Upper lobe of left lung (tissue), 6 donors: ENCODE results near the gene PTGFRN. TPM values are rescaled to one million over a fixed set of nuclear protein-coding genes. Genes with fewer than 3 reads are reported as not detected.

Experiments used
- ATAC-seq, 2 donors: fragments of 200-7000 bp; cut with Tn5 transposase; one replicate each; pipeline ENCODE4 v1.9.1; 2022; ENCODE audit warnings: mild to moderate bottlenecking in 2 of 2, moderate library complexity in 2 of 2; ENCODE audit not compliant: low FRiP score in 2 of 2
- DNase-seq, 2 donors: peaks; one replicate each; pipeline ENCODE4 v3.0.0-alpha.2; 2019 to 2020
- H3K27ac ChIP-seq, 4 donors: fragments of 200-600 bp; sonication (generic); one replicate each; pipeline ENCODE4 v1.5.1; 2016 to 2019
- H3K27me3 ChIP-seq, 4 donors: fragments of 200-600 bp; sonication (generic); one replicate each; pipeline ENCODE4 v1.5.1; 2017 to 2019
- H3K36me3 ChIP-seq, 4 donors: fragments of 200-600 bp; sonication (generic); one replicate each; pipeline ENCODE4 v1.5.1; 2016 to 2019
- H3K4me1 ChIP-seq, 4 donors: fragments of 200-600 bp; sonication (generic); one replicate each; pipeline ENCODE4 v1.5.1; 2018 to 2019
- H3K4me3 ChIP-seq, 4 donors: fragments of 200-600 bp; sonication (generic); one replicate each; pipeline ENCODE4 v1.5.1; 2017 to 2019; ENCODE audit warnings: mild to moderate bottlenecking in 2 of 4, moderate library complexity in 1 of 4
- H3K9me3 ChIP-seq, 4 donors: fragments of 200-600 bp; sonication (generic); one replicate each; pipeline ENCODE4 v1.5.1; 2018 to 2019
- CTCF ChIP-seq, 6 experiments: fragments of 450-650 bp in 4 of 6; fragments of 200-600 bp in 2 of 6; sonication (generic) in 2 of 6; IDR thresholded peaks; one replicate each; pipeline ENCODE4 v1.5.1; 2016 to 2019; ENCODE audit warnings: antibody characterized with exemption in 6 of 6
- EP300 ChIP-seq, 4 donors: sonication (generic); formaldehyde crosslinking; IDR thresholded peaks; one replicate each; pipeline ENCODE4 v1.5.1; 2017; ENCODE audit warnings: antibody characterized with exemption in 4 of 4, control low read depth in 2 of 4
- POLR2A ChIP-seq, 4 donors: fragments of 450-650 bp; IDR thresholded peaks; one replicate each; pipeline ENCODE4 v1.5.1; 2016 to 2017; ENCODE audit warnings: antibody characterized with exemption in 4 of 4, mild to moderate bottlenecking in 2 of 4
- POLR2AphosphoS5 ChIP-seq, 2 donors: sonication (generic); formaldehyde crosslinking; IDR thresholded peaks; one replicate each; pipeline ENCODE4 v1.5.1; 2017; ENCODE audit warnings: antibody characterized with exemption in 2 of 2
- WGBS, 2 donors: methylation state at CpG; one replicate each; pipeline ENCODE4 v1.1.5; 2017 to 2018; 5-methylcytosine and 5-hydroxymethylcytosine counted together
- total RNA-seq, 6 donors: library from RNA; depleted of rRNA in 4 of 6; stranded (reverse); fragments of >200 nt in 4 of 6; gene quantifications; one replicate each; pipeline versions ENCODE4 v1.1.0 to v1.2.1, GENCODE V29; 2016 to 2021
- donor health status: DM: no; HTN: no; CAD: no; lungs with moderate emphysema.
- donor health status: DM: no; HTN: yes; CAD: no; lungs with severe emphysema.

The PTGFRN gene
- total RNA-seq, 6 donors from 2014 or later = 11.7 to 33.6 (median 20.1) TPM

GRCh38 chr1:116984406-116985160, 74.9 kb downstream of the PTGFRN start:
- H3K4me1 ChIP-seq = peaks cover 0 to under 1% (median under 1%) of the 10 kb centered on the region in 4 donors

GRCh38 chr1:116986421-116987255, 76.9 kb downstream of the PTGFRN start:
- no peak for ATAC-seq
- H3K4me1 ChIP-seq = peaks cover 0 to 4% (median 3%) of the 10 kb centered on the region in 4 donors
- 77 to 78% methylated on average over 29 of the region's 29 CpGs for WGBS, 2 donors

More at GRCh38 chr1:116984406-116985160, 74.9 kb downstream of the PTGFRN start:
- Histone ChIP-seq H3K27me3 (no peaks in the 10 kb centered on the region), H3K36me3 (no peaks in the 10 kb centered on the region), H3K9me3 (no peaks in the 10 kb centered on the region), H3K4me3 (no peak overlapping the region), H3K27ac (no peak overlapping the region)
- 86 to 94% methylated on average over 7 to 14 of the region's 14 CpGs for WGBS, 2 donors
- ATAC-seq (no peak), DNase-seq (no peak)
- TF ChIP-seq CTCF (IDR thresholded peaks at IDR 0.05) = no peak
- no peak for TF ChIP-seq POLR2AphosphoS5 (IDR thresholded peaks at IDR 0.05)

GRCh38 chr1:116987256-116987555, 77.5 kb downstream of the PTGFRN start:
- ATAC-seq (no peak), DNase-seq (peak in 1 of 2 donors; percentile 36)
- no peaks in the 10 kb centered on the region for H3K9me3 ChIP-seq
- no peaks in the 10 kb centered on the region for H3K27me3 ChIP-seq
- WGBS, 2 donors = 68% methylated on average over 11 of the region's 11 CpGs
- peaks cover 0 to 4% (median 4%) of the 10 kb centered on the region in 4 donors for H3K4me1 ChIP-seq
- no peaks in the 10 kb centered on the region for H3K36me3 ChIP-seq
- TF ChIP-seq EP300 (IDR thresholded peaks at IDR 0.05) = no peak
- no peak for TF ChIP-seq POLR2A (IDR thresholded peaks at IDR 0.05)
- no peak for TF ChIP-seq CTCF (IDR thresholded peaks at IDR 0.05)
- peak overlapping the region in 1 of 4 donors; percentile 8 for H3K4me3 ChIP-seq
- H3K27ac ChIP-seq = no peak overlapping the region

More at GRCh38 chr1:116986421-116987255, 76.9 kb downstream of the PTGFRN start:
- Histone ChIP-seq H3K4me3 (peak overlapping the region in 1 of 4 donors; percentile 8), H3K36me3 (no peaks in the 10 kb centered on the region), H3K27ac (no peak overlapping the region), H3K9me3 (no peaks in the 10 kb centered on the region), H3K27me3 (no peaks in the 10 kb centered on the region)
- no peak for TF ChIP-seq POLR2AphosphoS5 (IDR thresholded peaks at IDR 0.05)
- no peak for TF ChIP-seq POLR2A (IDR thresholded peaks at IDR 0.05)
- TF ChIP-seq CTCF (IDR thresholded peaks at IDR 0.05) = no peak
- no peak for TF ChIP-seq EP300 (IDR thresholded peaks at IDR 0.05)
- peak in 1 of 2 donors; percentile 78 for DNase-seq

- 95 to 96% methylated on average over 7 of the region's 7 CpGs for WGBS, 2 donors
Measured at GRCh38 chr1:116988248-116988647, 78.5 kb downstream of the PTGFRN start.

More at GRCh38 chr1:116988248-116988647, 78.5 kb downstream of the PTGFRN start:
- Histone ChIP-seq H3K4me3 (no peak overlapping the region), H3K27ac (no peak overlapping the region), H3K36me3 (no peaks in the 10 kb centered on the region), H3K4me1 (peaks cover 0 to 4% (median 4%) of the 10 kb centered on the region in 4 donors), H3K9me3 (no peaks in the 10 kb centered on the region), H3K27me3 (no peaks in the 10 kb centered on the region)
- DNase-seq = no peak
- peak in 1 of 2 donors; percentile 52 for ATAC-seq
- TF ChIP-seq POLR2A (IDR thresholded peaks at IDR 0.05) (no peak), EP300 (IDR thresholded peaks at IDR 0.05) (no peak), CTCF (IDR thresholded peaks at IDR 0.05) (no peak), POLR2AphosphoS5 (IDR thresholded peaks at IDR 0.05) (no peak)
